ENCODE results near the gene RNF169. TPM values are rescaled to one million over a fixed set of nuclear protein-coding genes. Genes with fewer than 3 reads are reported as not detected.
"Not testable (repeated sequence)": the region's sequence is repeated elsewhere in the genome, so short reads cannot be mapped to it uniquely, and the experiment has no call there.

Gene RNF169
- total RNA-seq, 1 donor = 15.9 TPM

DNA sequence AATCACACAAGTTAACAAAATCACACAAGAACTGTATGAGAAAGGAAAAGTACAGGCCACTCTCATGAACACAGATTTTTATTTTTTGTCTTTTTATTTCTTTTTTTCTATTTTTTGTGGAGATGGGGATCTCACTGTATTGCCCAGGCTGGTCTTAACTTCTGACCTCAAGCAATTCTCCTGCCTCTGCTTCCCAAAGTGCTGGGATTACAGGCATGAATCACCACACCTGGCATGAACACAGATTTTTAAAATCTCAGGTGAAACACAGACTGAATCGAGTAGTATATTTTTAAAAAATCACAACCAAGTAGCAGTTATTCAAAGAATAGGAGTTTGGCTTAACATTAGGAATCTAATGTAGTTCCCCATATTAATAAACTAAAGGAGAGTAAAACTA, 18.3 kb downstream of the RNF169 start:
- no peak for DNase-seq (ENCODE audit: low read depth in 2 of 3, low spot score in 2 of 3)

DNA sequence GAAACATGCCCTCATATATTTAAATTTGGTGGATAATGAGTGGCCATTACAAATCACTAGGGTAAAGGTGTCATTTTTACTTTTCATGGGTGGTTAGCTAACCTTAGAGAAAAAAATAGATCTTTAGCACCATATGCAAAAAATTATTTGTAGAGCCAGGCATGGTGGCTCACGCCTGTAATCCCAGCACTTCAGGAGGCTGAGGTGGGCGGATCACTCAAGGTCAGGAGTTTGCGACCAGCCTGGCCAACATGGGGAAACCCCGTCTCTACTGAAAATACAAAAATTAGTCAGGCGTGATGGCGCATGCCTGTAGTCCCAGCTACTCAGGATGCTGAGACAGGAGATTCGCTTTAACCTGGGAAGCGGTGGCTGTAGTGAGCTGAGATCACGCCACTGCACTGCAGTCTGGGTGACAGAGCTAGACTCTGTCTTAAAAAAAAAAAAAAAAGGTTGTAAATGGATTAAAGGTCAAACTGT, 19.6 kb downstream of the RNF169 start:
- DNase-seq (ENCODE audit: low read depth in 2 of 3, low spot score in 2 of 3) = not testable (repeated sequence)

DNA sequence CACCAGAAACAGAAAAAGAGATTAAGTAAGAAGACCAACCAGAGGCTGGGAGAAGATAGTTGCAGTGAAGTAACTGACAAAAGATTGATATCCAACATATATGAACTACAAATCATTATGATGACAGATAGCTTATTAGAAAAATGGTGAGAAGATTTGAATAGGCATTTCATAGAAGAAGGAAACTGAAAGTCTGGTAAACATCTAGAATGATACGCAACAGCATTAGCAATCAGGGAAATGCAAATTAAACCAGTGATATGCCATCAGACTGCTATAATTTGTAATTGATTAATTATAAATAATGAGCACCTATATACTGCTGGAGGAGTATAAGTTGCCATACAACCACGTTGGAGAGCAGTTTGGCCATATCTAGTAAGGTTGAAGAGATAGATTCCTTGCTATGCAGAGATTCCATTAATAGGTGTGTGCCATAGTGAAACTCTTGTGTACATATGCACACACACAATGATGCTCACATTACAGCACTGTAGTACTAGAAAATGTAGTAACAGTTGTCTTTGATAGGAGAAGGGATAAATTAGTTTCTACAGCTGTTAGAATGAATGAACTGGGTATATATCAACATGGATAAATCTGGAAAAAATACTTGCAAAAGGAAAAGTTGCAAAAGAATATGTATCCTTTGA, 20.5 kb downstream of the RNF169 start:
- DNase-seq (ENCODE audit: low read depth in 2 of 3, low spot score in 2 of 3) = no peak

GRCh38 chr11:74770456-74770855, 21.8 kb downstream of the RNF169 start:
- peak in 2 of 3 donors; percentile 29 to 49 for DNase-seq (ENCODE audit: low read depth in 2 of 3, low spot score in 2 of 3)

DNA sequence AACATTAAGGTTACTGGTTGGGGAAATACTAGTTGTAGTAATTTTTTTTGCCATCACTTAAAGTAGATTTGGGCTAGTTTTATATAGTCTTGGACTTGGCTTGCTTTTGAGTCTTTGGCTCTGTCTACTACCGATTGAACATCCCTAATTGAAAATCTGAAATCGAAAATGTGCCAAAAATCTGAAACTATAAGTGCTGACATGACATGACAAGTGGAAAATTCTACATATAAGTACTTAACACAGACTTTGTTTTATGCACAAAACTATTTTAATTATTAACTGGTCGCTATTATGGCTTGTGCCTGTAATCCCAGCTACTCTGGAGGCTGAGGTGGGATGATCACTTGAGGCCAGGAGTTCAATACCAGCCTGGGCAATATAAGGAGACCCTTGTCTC, 22.5 kb downstream of the RNF169 start:
- DNase-seq (ENCODE audit: low read depth in 2 of 3, low spot score in 2 of 3) = no peak

DNA sequence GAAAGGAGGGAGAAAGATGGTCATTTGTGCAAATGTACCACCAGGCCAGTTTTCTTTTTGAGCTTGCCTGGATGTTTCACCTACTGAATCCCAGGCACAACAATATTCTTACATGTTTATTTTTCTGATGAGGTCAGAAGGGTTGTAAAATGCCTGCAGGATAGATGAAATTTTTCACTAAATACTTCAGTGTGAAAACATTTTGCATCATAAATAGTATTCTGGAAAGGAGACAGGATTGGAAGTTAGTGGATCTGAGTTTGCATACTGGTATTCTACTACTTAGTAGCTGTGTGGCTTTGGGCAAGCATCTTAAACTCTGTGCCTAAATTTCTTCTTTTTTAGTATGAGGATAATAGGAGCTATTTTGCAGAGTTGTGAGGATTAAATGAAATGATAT, 24.8 kb downstream of the RNF169 start:
- no peak for DNase-seq (ENCODE audit: low read depth in 2 of 3, low spot score in 2 of 3)

DNA sequence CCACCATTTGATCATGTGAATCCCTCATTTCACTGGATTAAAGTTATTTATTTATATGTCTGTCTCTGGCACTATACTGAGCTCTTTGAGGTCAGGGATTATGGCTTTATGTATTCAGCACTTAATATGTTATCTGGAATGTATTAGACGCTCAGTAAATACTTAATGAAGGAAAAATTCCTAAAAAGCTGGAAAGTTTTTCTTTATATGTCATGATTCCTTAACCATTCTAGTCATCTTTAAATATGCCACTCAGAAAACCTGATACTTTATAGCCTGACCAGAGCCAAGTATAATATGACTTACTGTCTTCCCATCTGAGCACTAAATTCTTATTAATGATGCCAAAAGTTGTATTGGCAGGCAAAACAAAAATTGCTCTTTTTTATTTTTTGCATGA, 27.1 kb downstream of the RNF169 start:
- no peak for DNase-seq (ENCODE audit: low read depth in 2 of 3, low spot score in 2 of 3)

DNA sequence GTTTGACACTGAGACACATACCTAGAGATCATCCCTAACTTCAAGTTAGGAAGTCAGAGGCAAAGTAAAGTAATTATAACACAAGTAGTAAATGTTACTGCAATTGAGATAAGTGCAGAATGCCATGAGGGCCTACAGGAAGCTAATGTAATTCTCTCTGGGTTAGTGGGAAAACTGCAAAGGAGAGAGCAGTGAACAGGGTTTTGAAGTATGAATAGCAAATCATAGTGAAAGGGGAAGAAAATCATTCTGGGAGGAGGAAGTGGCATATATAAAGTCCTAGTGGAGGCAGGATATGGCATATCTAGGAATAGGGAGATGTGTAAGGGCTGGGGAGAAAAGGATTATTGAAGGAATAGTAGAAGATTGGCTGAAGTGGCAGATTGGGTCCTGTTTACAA, 27.9 kb downstream of the RNF169 start:
- DNase-seq (ENCODE audit: low read depth in 2 of 3, low spot score in 2 of 3) = no peak

- DNase-seq (ENCODE audit: low read depth in 2 of 3, low spot score in 2 of 3) = no peak
Measured at GRCh38 chr11:74777038-74777437, 28.4 kb downstream of the RNF169 start.

- no peak for DNase-seq (ENCODE audit: low read depth in 2 of 3, low spot score in 2 of 3)
Measured at GRCh38 chr11:74777877-74778276, 29.2 kb downstream of the RNF169 start.

GRCh38 chr11:74778581-74778980, 29.9 kb downstream of the RNF169 start:
- no peak for DNase-seq (ENCODE audit: low read depth in 2 of 3, low spot score in 2 of 3)

DNA sequence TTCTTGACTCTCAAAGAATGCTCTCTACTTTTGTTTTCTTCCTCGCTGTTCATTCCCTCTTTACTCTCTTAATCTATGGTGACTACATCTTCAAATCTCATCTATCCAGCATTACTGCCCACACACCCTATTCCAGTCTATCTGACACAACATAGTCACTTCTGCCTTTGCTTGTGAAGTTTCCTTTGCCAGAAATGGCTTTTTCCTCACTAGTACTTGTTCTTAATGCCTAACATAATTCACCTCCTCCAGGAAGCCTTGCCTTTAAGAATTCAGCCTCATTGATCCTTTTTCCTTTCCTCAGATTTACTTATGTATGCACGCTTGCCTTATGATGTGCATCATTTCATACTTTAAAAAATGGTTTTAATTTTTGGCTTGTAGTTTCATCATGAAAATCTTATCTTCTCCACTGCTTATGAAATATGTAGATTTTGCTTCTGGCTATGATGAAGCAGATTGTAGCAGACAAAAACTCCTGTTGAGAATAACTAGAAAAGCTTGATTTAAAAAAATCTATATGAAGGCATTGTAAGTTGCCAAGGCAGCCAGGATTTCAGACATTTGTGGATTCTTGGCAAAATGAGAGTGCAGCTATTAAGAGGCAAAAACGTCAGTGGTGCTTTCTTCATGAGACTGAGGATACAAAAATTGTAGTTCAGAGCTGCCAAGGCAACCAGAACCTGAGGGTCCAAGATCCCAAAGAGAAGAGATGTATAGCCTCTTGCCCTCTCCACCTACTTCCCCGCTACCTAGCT, 31.8 kb downstream of the RNF169 start:
- no peak for DNase-seq (ENCODE audit: low read depth in 2 of 3, low spot score in 2 of 3)

DNA sequence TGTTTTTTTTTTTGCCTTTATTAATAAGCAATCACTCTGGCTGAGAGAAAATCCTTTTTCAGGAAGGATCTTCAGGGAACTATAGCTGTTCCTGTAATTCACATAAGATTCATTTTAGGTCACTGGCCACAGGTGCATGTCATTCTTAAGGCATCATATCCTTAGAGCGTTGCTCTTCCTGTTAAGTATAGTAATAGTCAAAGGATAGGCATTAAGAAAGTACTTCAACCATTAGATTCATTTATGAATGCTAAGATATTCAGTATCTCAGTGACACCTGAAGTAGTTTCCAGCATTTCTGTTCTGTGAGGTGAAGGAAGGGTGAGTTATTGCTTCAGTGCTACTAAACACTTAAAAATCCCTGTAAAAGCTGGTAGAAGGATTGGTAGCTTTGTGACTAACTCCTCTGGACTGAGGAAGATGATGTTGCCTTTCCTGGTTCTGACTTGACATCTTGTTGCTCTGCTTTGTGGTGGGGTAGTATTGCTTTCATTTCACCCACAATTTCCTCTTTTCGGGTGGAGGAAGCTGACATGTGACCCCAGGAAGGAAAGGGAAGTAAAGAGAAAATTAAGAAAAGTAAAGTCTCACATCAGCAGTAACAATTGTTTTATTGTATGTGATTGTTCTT, 34.7 kb downstream of the RNF169 start:
- DNase-seq (ENCODE audit: low read depth in 2 of 3, low spot score in 2 of 3) = peak in 2 of 3 donors; percentile 56 to 80

DNA sequence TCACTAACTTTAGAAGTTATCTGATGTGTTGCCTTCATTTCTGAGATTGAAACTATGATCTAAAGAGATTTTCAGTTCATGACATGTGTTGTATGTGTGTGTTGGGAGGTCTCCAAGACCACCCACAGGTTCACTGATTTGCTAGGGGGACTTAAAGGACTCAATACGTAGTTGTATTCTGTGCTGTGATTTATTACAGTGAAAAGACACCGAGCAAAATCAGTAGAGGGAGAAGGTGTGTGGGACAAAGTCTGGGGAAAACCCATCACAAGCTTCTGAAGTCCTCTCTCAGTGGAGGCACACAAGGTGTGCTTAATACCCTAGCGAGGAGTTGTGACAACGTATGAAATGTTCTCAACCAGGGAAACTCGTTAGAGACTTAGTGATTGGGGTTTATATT, 35.6 kb downstream of the RNF169 start:
- no peak for DNase-seq (ENCODE audit: low read depth in 2 of 3, low spot score in 2 of 3)

GRCh38 chr11:74784726-74785125, 36.1 kb downstream of the RNF169 start:
- no peak for DNase-seq (ENCODE audit: low read depth in 2 of 3, low spot score in 2 of 3)

DNA sequence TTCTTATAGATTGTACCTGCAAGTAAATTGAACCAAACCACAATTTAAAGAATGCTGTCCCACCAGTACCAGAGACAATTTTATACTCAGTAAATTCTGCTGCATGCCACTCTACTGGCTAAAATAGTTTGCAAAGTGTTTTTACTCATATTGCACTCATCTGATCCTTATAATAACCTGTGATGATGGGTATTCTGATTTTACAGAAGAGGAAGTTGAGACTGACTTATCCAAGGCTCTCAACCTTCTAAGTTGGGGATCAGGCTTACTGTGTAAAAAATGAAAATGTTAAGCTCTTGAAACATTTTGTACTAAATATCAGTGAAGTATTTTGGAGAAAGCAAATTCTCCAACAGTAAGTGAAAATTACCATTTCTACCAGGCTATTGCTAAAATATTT, 37.9 kb downstream of the RNF169 start:
- DNase-seq (ENCODE audit: low read depth in 2 of 3, low spot score in 2 of 3) = no peak

DNA sequence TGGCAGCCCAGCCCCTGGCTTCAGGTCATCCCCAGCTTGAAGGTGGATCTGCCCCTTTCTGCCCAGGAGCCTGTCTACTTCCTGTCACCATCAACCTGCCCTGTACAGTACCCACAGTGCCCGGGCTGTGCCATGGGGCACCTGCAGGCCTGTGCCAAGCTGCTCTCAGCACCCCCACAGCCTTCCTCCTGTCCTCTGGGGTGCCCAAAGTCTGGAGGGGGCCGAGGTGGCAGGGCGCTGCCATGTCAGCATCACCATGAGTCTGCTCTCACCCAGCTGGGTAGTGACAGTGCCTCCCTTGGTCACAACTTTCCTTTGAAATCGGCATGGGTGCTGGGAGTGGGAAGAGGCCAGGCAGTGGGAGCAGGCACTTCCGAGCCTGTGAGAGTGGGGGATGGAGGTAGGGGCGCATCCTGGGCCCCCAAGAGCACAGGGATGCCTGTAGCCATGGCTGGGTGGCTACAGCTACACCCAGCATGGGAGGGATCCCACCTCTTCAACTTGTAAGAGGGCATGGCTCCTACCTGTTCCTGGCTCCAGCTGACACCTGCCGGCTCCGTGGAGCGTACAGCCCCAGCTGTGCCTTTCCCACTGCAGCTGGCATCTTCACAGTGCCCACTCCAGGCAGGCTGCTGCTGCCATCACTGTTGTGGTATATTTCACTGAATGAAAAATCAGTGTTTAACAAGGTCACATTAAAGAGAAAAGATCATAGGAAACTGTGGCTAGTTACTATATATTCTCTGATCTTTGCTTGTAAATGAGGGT, 42.9 kb downstream of the RNF169 start:
- no peak for DNase-seq (ENCODE audit: low read depth in 2 of 3, low spot score in 2 of 3)

- DNase-seq (ENCODE audit: low read depth in 2 of 3, low spot score in 2 of 3) = no peak
Measured at GRCh38 chr11:74806267-74806666, 57.6 kb downstream of the RNF169 start.

- no peak for DNase-seq (ENCODE audit: low read depth in 2 of 3, low spot score in 2 of 3)
Measured at GRCh38 chr11:74809801-74810200, 61.2 kb downstream of the RNF169 start.

- no peak for DNase-seq (ENCODE audit: low read depth in 2 of 3, low spot score in 2 of 3)
Measured at GRCh38 chr11:74815966-74816365, 67.3 kb downstream of the RNF169 start.

DNA sequence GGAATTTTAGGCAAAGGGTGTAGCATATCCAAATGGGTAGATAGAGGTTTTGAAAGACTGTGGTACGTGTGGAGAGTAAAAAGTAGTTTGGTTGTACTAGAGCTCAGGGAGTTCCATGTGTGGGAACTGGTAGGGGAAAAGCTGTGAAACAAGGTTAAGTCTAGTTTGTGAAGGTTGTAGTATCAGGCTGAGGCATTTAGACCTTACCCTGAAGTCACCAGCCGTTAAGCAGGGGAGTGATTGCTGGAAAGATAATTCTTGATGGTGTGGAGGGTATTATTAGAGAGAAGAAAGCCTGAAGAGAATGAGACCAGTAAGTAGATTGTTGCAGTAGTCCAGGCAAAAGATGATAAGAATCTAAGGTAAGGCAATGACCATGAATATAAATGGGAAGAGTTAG, 68.0 kb downstream of the RNF169 start:
- no peak for DNase-seq (ENCODE audit: low read depth in 2 of 3, low spot score in 2 of 3)
